ENCODE measurements around the gene ADRA1B.

DNA sequence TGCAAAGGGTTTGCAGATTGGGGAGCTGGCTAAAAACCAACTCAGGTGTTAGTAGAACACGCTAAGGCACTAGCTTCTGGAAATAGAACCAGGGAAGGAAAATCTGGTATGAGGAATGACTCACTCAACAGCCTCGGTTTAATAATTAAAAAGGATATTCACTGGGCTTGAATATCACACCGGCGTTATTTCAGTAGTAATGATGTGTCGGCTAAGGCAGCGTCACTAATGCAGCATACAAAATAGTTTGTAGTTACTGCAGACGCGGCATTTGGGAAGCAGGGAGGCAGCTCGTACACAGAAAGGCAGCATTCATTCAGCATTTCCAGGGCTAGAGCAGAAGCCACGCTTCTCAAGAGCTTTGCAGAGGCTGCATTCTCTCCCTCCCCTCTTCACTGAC, 1.7 kb downstream of the ADRA1B start:
- TF ChIP-seq CTCF (IDR thresholded peaks at IDR 0.05; ENCODE audit: low read depth, low read length) (no peak), MAX (IDR thresholded peaks at IDR 0.05; ENCODE audit: low read depth, low read length) (no peak)

Measured in NB4 (cell line).